SIG-M5 (cell line): ENCODE data around the gene CLEC16A.

Experiments used
- DNase-seq: peaks from one replicate; lab custom pipeline; 2025; lab: John Stamatoyannopoulos, UW

Gene CLEC16A

GRCh38 chr16:11087691-11088073 lies 143.3 kb downstream of the CLEC16A start:
- no peak for DNase-seq

- no peak for DNase-seq
Observed at GRCh38 chr16:11088074-11088730, 143.8 kb downstream of the CLEC16A start.

GRCh38 chr16:11088831-11089230 lies 144.5 kb downstream of the CLEC16A start:
- DNase-seq = no peak

GRCh38 chr16:11089504-11090124 lies 145.2 kb downstream of the CLEC16A start:
- DNase-seq = no peak

- DNase-seq = no peak
Observed at GRCh38 chr16:11090232-11090631, 145.9 kb downstream of the CLEC16A start.

- no peak for DNase-seq
Observed at GRCh38 chr16:11091021-11091785, 146.8 kb downstream of the CLEC16A start.

- no peak for DNase-seq
Observed at GRCh38 chr16:11092788-11093571, 148.6 kb downstream of the CLEC16A start.

GRCh38 chr16:11093572-11094074 lies 149.3 kb downstream of the CLEC16A start:
- no peak for DNase-seq

GRCh38 chr16:11094075-11094856 lies 149.9 kb downstream of the CLEC16A start:
- no peak for DNase-seq

GRCh38 chr16:11094857-11095565 lies 150.6 kb downstream of the CLEC16A start:
- DNase-seq = no peak

GRCh38 chr16:11095935-11096334 lies 151.6 kb downstream of the CLEC16A start:
- no peak for DNase-seq

GRCh38 chr16:11097094-11097786 lies 152.9 kb downstream of the CLEC16A start:
- no peak for DNase-seq

GRCh38 chr16:11097787-11098167 lies 153.4 kb downstream of the CLEC16A start:
- no peak for DNase-seq

GRCh38 chr16:11098601-11099390 lies 154.4 kb downstream of the CLEC16A start:
- DNase-seq = no peak

GRCh38 chr16:11099672-11100205 lies 155.4 kb downstream of the CLEC16A start:
- no peak for DNase-seq

GRCh38 chr16:11100239-11100750 lies 155.9 kb downstream of the CLEC16A start:
- no peak for DNase-seq

- DNase-seq = no peak
Observed at GRCh38 chr16:11101283-11101682, 156.9 kb downstream of the CLEC16A start.

- no peak for DNase-seq
Observed at GRCh38 chr16:11101695-11102522, 157.5 kb downstream of the CLEC16A start.
